DOHH2 (cell line): Measurements from ENCODE around the gene CCR4.

Experiments
- H3F3A ChIP-seq: fragments of 200-600 bp; sonication (generic), shearing (Covaris generic); 2 replicates; pipeline ENCODE4 v1.6.0; 2016; ENCODE audit warnings: antibody characterized with exemption, mild to moderate bottlenecking; ENCODE audit not compliant: control insufficient read depth, insufficient read depth
- H3K27ac ChIP-seq: fragments of 200-600 bp; sonication (generic); 2 replicates; pipeline ENCODE4 v1.5.1; 2014; ENCODE audit warnings: low read depth, mild to moderate bottlenecking, low read length, moderate library complexity
- H3K27me3 ChIP-seq: fragments of 200-600 bp; sonication (generic); 2 replicates; pipeline ENCODE4 v1.6.1; 2014; ENCODE audit warnings: mild to moderate bottlenecking, low read length, mixed read lengths; ENCODE audit not compliant: control insufficient read depth
- H3K36me3 ChIP-seq: fragments of 200-600 bp; sonication (generic); 2 replicates; pipeline ENCODE4 v1.6.1; 2014; ENCODE audit warnings: mild to moderate bottlenecking, low read length, moderate library complexity, mixed read lengths; ENCODE audit not compliant: control insufficient read depth
- H3K4me1 ChIP-seq: fragments of 200-600 bp; sonication (generic); 2 replicates; pipeline ENCODE4 v1.6.1; 2014; ENCODE audit warnings: mild to moderate bottlenecking, low read length, mixed read lengths; ENCODE audit not compliant: control insufficient read depth
- H3K4me2 ChIP-seq: fragments of 200-600 bp; sonication (generic); 2 replicates; pipeline ENCODE4 v1.6.0; 2014; ENCODE audit warnings: mild to moderate bottlenecking, low read length, moderate library complexity
- H3K4me3 ChIP-seq: fragments of 200-600 bp; sonication (generic); 2 replicates; pipeline ENCODE4 v1.5.1; 2014; ENCODE audit warnings: mild to moderate bottlenecking, low read length, mixed read lengths
- H3K79me2 ChIP-seq: fragments of 200-600 bp; sonication (generic); 2 replicates; pipeline ENCODE4 v1.6.1; 2014; ENCODE audit warnings: mild to moderate bottlenecking, low read length, mixed read lengths; ENCODE audit not compliant: control insufficient read depth
- H3K9me2 ChIP-seq: fragments of 200-600 bp; sonication (generic); replicated peaks from 2 replicates; pipeline ENCODE4 v1.6.1; 2014; ENCODE audit warnings: mild to moderate bottlenecking, low read length, mixed read lengths; ENCODE audit not compliant: control insufficient read depth
- H3K9me3 ChIP-seq: fragments of 200-600 bp; sonication (generic); 2 replicates; pipeline ENCODE4 v1.6.1; 2014; ENCODE audit warnings: antibody characterized with exemption, low read length, mixed read lengths; ENCODE audit not compliant: control insufficient read depth, insufficient read depth
- H4K20me1 ChIP-seq: fragments of 200-600 bp; sonication (generic); 2 replicates; pipeline ENCODE4 v1.6.0; 2014; ENCODE audit warnings: low read depth, mild to moderate bottlenecking, antibody characterized with exemption, low read length, moderate library complexity; ENCODE audit not compliant: control insufficient read depth, insufficient read depth
- CTCF ChIP-seq: fragments of 200-600 bp; sonication (generic); IDR thresholded peaks from one replicate; pipeline ENCODE4 v1.5.1; 2014; ENCODE audit warnings: antibody characterized with exemption, mild to moderate bottlenecking, low read depth, low read length; ENCODE audit not compliant: poor library complexity, severe bottlenecking
- EZH2phosphoT487 ChIP-seq: fragments of 200-600 bp; sonication (generic); IDR thresholded peaks from 2 replicates; pipeline ENCODE4 v1.6.1; 2017; ENCODE audit warnings: borderline replicate concordance, mild to moderate bottlenecking, antibody characterized with exemption, low read length, moderate library complexity, mixed read lengths

The CCR4 gene

DNA sequence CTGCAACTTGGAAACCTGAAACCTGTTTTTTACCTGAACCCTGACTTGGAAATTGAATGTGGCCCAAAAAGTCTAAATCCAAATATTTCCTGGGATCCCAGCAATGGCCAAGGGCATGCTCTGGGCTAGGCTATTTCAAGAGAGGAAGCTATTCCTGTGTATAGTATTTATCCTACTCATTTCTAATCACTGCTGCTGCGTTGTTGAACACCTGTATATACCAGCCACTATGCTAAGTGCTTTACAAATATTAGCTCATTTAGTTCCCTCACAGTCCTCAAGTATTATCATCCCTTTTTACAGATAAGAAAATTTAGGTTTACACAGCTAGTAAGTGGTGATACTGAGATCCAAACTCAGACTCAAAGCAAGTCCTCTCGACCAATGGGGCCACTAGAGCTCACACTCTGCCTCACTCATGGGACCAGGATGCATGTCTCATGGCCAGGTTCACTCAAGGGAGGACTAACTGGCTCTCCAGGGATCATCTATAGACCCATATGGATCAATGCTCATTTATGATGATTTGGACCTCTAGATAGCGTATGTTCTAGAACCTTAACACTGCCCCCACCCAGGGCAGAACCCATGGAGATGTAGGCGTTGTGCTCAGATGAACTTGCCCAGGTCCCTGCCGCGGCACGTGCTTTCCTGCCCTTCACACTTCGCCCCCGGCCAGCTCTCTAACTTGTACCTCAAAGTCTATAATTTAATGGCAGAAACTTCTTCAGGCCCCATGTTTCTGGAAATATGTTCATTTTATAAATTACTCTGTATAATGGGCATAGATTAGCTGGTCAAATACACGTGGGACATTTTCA is 2.6 kb upstream of the CCR4 start:
- Histone ChIP-seq H3K9me3 (no peaks in the 10 kb centered on the region), H3K27ac (no peak overlapping the region), H3F3A (no peaks in the 10 kb centered on the region), H3K4me1 (no peaks in the 10 kb centered on the region), H3K4me2 (no peak overlapping the region), H3K79me2 (no peaks in the 10 kb centered on the region), H3K9me2 (no peaks in the 10 kb centered on the region), H4K20me1 (no peaks in the 10 kb centered on the region), H3K27me3 (peaks cover 12% of the 10 kb centered on the region; the same call in 1 of the 2 replicates), H3K36me3 (no peaks in the 10 kb centered on the region), H3K4me3 (no peak overlapping the region)
- no peak for TF ChIP-seq CTCF
- TF ChIP-seq EZH2phosphoT487 = no peak

- Histone ChIP-seq H3K79me2 (no peaks in the 10 kb centered on the region), H3K9me3 (no peaks in the 10 kb centered on the region), H3K27me3 (peaks cover 12% of the 10 kb centered on the region; the same call in 1 of the 2 replicates), H3K4me2 (no peak overlapping the region), H3K4me1 (no peaks in the 10 kb centered on the region), H3K9me2 (no peaks in the 10 kb centered on the region), H3K27ac (no peak overlapping the region), H4K20me1 (no peaks in the 10 kb centered on the region), H3K4me3 (no peak overlapping the region), H3F3A (no peaks in the 10 kb centered on the region), H3K36me3 (no peaks in the 10 kb centered on the region)
- no peak for TF ChIP-seq EZH2phosphoT487
- no peak for TF ChIP-seq CTCF
These were observed 928 bp upstream of the CCR4 start for GRCh38 chr3:32950516-32950915.

- no peaks in the 10 kb centered on the region for H4K20me1 ChIP-seq
- H3K79me2 ChIP-seq = no peaks in the 10 kb centered on the region
- H3K36me3 ChIP-seq = no peaks in the 10 kb centered on the region
- H3K27ac ChIP-seq = no peak overlapping the region
- no peaks in the 10 kb centered on the region for H3K9me3 ChIP-seq
- TF ChIP-seq EZH2phosphoT487 (no peak), CTCF (no peak)
- no peaks in the 10 kb centered on the region for H3F3A ChIP-seq
- no peak overlapping the region for H3K4me2 ChIP-seq
- H3K9me2 ChIP-seq = no peaks in the 10 kb centered on the region
- peaks cover 12% of the 10 kb centered on the region; the same call in 1 of the 2 replicates for H3K27me3 ChIP-seq
- H3K4me3 ChIP-seq = no peak overlapping the region
- no peaks in the 10 kb centered on the region for H3K4me1 ChIP-seq
These were observed 1.1 kb downstream of the CCR4 start for GRCh38 chr3:32952369-32953077.
